DND-41 (cell line): Measurements from ENCODE around the gene IFNG-AS1.

Experiments
- CTCF ChIP-seq: IDR thresholded peaks from 2 replicates; pipeline ENCODE4 v1.5.1; 2012; ENCODE audit warnings: borderline replicate concordance, low read length, moderate library complexity, mild to moderate bottlenecking; ENCODE audit not compliant: poor library complexity, severe bottlenecking; ENCODE audit errors: extremely low read depth
- EZH2 ChIP-seq: IDR thresholded peaks from 3 replicates; pipeline ENCODE4 v1.6.1; 2012; ENCODE audit warnings: borderline replicate concordance, low read depth, mild to moderate bottlenecking, moderate library complexity, low read length, inconsistent platforms; ENCODE audit not compliant: severe bottlenecking

GRCh38 chr12:67999244-67999643 is 10.0 kb downstream of the IFNG-AS1 start:
- TF ChIP-seq CTCF (no peak), EZH2 (no peak)
